Psoas muscle (tissue), 8 donors: Measurements from ENCODE around the gene LEUTX. TPM values are rescaled to one million over a fixed set of nuclear protein-coding genes. Genes with fewer than 3 reads are reported as not detected.
"Not testable (repeated sequence)": the region's sequence is repeated elsewhere in the genome, so short reads cannot be mapped to it uniquely, and the experiment has no call there.

Experiments
- ATAC-seq, 4 donors: fragments of 200-7000 bp; cut with Tn5 transposase; one replicate each; pipeline ENCODE4 v1.9.1; 2020; ENCODE audit warnings: moderate library complexity in 3 of 4, mild to moderate bottlenecking in 2 of 4
- DNase-seq, 2 donors: peaks; one replicate each; pipeline ENCODE4 v3.0.0-alpha.2; 2020
- H3K27ac ChIP-seq: fragments of 200-600 bp; one replicate; pipeline ENCODE4 v1.8.0; 2022
- H3K27me3 ChIP-seq, 3 donors: fragments of 200-600 bp in 1 of 3; one replicate each; pipeline versions ENCODE4 v1.6.1 to v1.8.0; 2013 to 2022; ENCODE audit warnings: low read length in 2 of 3, mild to moderate bottlenecking in 2 of 3, moderate library complexity in 1 of 3; ENCODE audit not compliant: insufficient read depth in 3 of 3
- H3K36me3 ChIP-seq, 2 donors: fragments of 200-600 bp in 1 of 2; one replicate each; pipeline versions ENCODE4 v1.6.1 to v1.8.0; 2013 to 2022; ENCODE audit warnings: low read depth in 1 of 2, mild to moderate bottlenecking in 1 of 2, moderate library complexity in 1 of 2; ENCODE audit not compliant: insufficient read depth in 1 of 2
- H3K4me1 ChIP-seq: fragments of 200-600 bp; one replicate; pipeline ENCODE4 v1.8.0; 2022
- H3K4me3 ChIP-seq: fragments of 200-600 bp; one replicate; pipeline ENCODE4 v1.8.0; 2022; ENCODE audit warnings: mild to moderate bottlenecking
- H3K9me3 ChIP-seq: fragments of 200-600 bp; one replicate; pipeline ENCODE4 v1.8.0; 2022
- CTCF ChIP-seq: fragments of 200-600 bp; IDR thresholded peaks from one replicate; pipeline ENCODE4 v1.8.0; 2022; ENCODE audit warnings: antibody characterized with exemption
- WGBS, 3 donors: extraction: QIAGEN DNeasy Blood & Tissue Kit; methylation state at CpG; one replicate each; pipeline versions ENCODE4 v1.1.6 to v1.1.7; 2013; 5-methylcytosine and 5-hydroxymethylcytosine counted together
- intact Hi-C, 2 donors: fragments of 100-400 bp; cut with DNase I; formaldehyde crosslinking; loops; one replicate each; pipeline versions ENCODE4 v1.11.0 to v1.14.2; 2022
- polyA plus RNA-seq, 3 donors: library from polyadenylated mRNA; stranded (reverse); fragments of 200-250 nt; gene quantifications; one replicate each; pipeline ENCODE4 v1.2.3, GENCODE V29; 2013
- total RNA-seq, 4 donors: library from RNA; stranded (reverse); fragmentation: NEBNext Ultra II Directional in 2 of 4; extraction: Animal tissue kit (Norgen Biotek cat#: 25700) in 2 of 4; gene quantifications; one replicate each; pipeline versions ENCODE4 v1.2.1 to v1.2.4, GENCODE V29; 2021 to 2023
- donor health status: healthy with polysubstance abuse.
- donor health status: DM: no; HTN: no; CAD: no; lungs with moderate emphysema.
- donor health status: Bipolar disorder and iron deficiency.
- donor health status: healthy.
- donor health status: DM: yes; HTN: yes; CAD: no.
- donor health status: DM: no; HTN: no; CAD: no.
- donor health status: DM: no; HTN: no; CAD: no.
- donor health status: DM: yes; HTN: yes; CAD: no.

The LEUTX gene
- total and polyA plus RNA-seq, 7 donors, result not detected

- Histone ChIP-seq H3K27me3 (no peaks in the 10 kb centered on the region), H3K27ac (peak overlapping the region; percentile 91), H3K36me3 (peaks cover 0 to 7% of the 10 kb centered on the region in 2 donors), H3K4me1 (peaks cover 44% of the 10 kb centered on the region), H3K9me3 (peaks cover 11% of the 10 kb centered on the region), H3K4me3 (peak overlapping the region; percentile 1)
- 28 to 34% (median 34%) methylated on average over 9 of the region's 9 CpGs for WGBS, 3 donors
- TF ChIP-seq CTCF, result no peak
- ATAC-seq (peak; percentile 69 to 80 (median 77)), DNase-seq (peak in 1 of 2 donors; percentile 70)
- intact Hi-C loops, result no loop called here
Observed at GRCh38 chr19:39813264-39813993, 34.8 kb downstream of the LEUTX start.

- H3K36me3 ChIP-seq, intact Hi-C loops, H3K9me3 ChIP-seq, H3K27me3 ChIP-seq, DNase-seq, ATAC-seq: not testable (repeated sequence)
- Histone ChIP-seq H3K4me1 (peaks cover 49% of the 10 kb centered on the region), H3K27ac (peak overlapping the region; percentile 91), H3K4me3 (peak overlapping the region; percentile 1)
- 38 to 67% (median 39%) methylated on average over 6 of the region's 6 CpGs for WGBS, 3 donors
Observed at GRCh38 chr19:39814111-39814510, 35.5 kb downstream of the LEUTX start.

- Histone ChIP-seq H3K4me1 (peaks cover 54% of the 10 kb centered on the region), H3K4me3 (no peak overlapping the region), H3K36me3 (peaks cover 0 to 7% of the 10 kb centered on the region in 2 donors), H3K27me3 (no peaks in the 10 kb centered on the region), H3K27ac (peak overlapping the region; percentile 91), H3K9me3 (peaks cover 2% of the 10 kb centered on the region)
- 78 to 89% (median 81%) methylated on average over 3 of the region's 3 CpGs for WGBS, 3 donors
- no peak for DNase-seq
- no peak for ATAC-seq
- intact Hi-C loops, result no loop called here
- no peak for TF ChIP-seq CTCF
Observed at GRCh38 chr19:39814595-39814994, 35.9 kb downstream of the LEUTX start.

GRCh38 chr19:39816287-39817048 lies 37.8 kb downstream of the LEUTX start:
- ATAC-seq, result peak; percentile 54 to 75 (median 68)

More at GRCh38 chr19:39816287-39817048, 37.8 kb downstream of the LEUTX start:
- intact Hi-C loops, result no loop called here
- TF ChIP-seq CTCF, result no peak
- Histone ChIP-seq H3K9me3 (no peaks in the 10 kb centered on the region), H3K27ac (peak overlapping the region; percentile 91), H3K27me3 (no peaks in the 10 kb centered on the region), H3K4me3 (peak overlapping the region; percentile 33), H3K4me1 (peaks cover 61% of the 10 kb centered on the region), H3K36me3 (peaks cover 0 to 7% of the 10 kb centered on the region in 2 donors)
- DNase-seq, result no peak
- WGBS, 3 donors, result 37 to 53% (median 40%) methylated on average over 5 of the region's 5 CpGs
